T-helper 17 cell (primary cell): ENCODE results near the gene VSTM2L. TPM values are rescaled to one million over a fixed set of nuclear protein-coding genes. Genes with fewer than 3 reads are reported as not detected.

Source experiments
- ATAC-seq: fragments of 150-1000 bp; cut with Tn5 transposase; 2 replicates; pipeline ENCODE4 v1.10.0; 2021; ENCODE audit warnings: mild to moderate bottlenecking, moderate library complexity
- DNase-seq, 3 donors: peaks; one replicate each; pipeline versions ENCODE4 v3.0.0 to v3.0.0-alpha.2; 2020 to 2021
- H3K9me3 ChIP-seq: one replicate; pipeline ENCODE4 v1.7.0; 2013; ENCODE audit warnings: low read length, mild to moderate bottlenecking; ENCODE audit not compliant: control insufficient read depth, poor library complexity, severe bottlenecking
- H3K27ac Mint-ChIP-seq: one replicate; pipeline ENCODE4 v1.8.0; 2022; ENCODE audit warnings: mild to moderate bottlenecking, moderate library complexity, mixed read lengths
- H3K27me3 Mint-ChIP-seq: one replicate; pipeline ENCODE4 v1.8.0; 2022; ENCODE audit warnings: mixed read lengths
- H3K36me3 Mint-ChIP-seq: one replicate; pipeline ENCODE4 v1.8.0; 2022; ENCODE audit warnings: low read depth, mixed read lengths
- H3K4me1 Mint-ChIP-seq: one replicate; pipeline ENCODE4 v1.8.0; 2022; ENCODE audit warnings: mild to moderate bottlenecking, mixed read lengths
- H3K4me3 Mint-ChIP-seq: one replicate; pipeline ENCODE4 v1.8.0; 2022; ENCODE audit warnings: mild to moderate bottlenecking, moderate library complexity, mixed read lengths
- total RNA-seq, 4 donors: library from RNA in 2 of 4; stranded (reverse) in 2 of 4; gene quantifications; one replicate each; pipeline ENCODE4 v1.2.3 and lab custom pipeline; 2022 to 2026

The VSTM2L gene
- total RNA-seq, 2 donors from 2014 or later, result not detected

GRCh38 chr20:37968841-37969401 is 66.0 kb downstream of the VSTM2L start:
- DNase-seq (no peak), ATAC-seq (no peak)
- Mint-ChIP-seq H3K4me1 (no peaks in the 10 kb centered on the region), H3K4me3 (no peak overlapping the region), H3K27me3 (no peaks in the 10 kb centered on the region), H3K27ac (no peak overlapping the region), H3K36me3 (peaks cover under 1% of the 10 kb centered on the region)
- H3K9me3 ChIP-seq, result peaks cover 3% of the 10 kb centered on the region

DNA sequence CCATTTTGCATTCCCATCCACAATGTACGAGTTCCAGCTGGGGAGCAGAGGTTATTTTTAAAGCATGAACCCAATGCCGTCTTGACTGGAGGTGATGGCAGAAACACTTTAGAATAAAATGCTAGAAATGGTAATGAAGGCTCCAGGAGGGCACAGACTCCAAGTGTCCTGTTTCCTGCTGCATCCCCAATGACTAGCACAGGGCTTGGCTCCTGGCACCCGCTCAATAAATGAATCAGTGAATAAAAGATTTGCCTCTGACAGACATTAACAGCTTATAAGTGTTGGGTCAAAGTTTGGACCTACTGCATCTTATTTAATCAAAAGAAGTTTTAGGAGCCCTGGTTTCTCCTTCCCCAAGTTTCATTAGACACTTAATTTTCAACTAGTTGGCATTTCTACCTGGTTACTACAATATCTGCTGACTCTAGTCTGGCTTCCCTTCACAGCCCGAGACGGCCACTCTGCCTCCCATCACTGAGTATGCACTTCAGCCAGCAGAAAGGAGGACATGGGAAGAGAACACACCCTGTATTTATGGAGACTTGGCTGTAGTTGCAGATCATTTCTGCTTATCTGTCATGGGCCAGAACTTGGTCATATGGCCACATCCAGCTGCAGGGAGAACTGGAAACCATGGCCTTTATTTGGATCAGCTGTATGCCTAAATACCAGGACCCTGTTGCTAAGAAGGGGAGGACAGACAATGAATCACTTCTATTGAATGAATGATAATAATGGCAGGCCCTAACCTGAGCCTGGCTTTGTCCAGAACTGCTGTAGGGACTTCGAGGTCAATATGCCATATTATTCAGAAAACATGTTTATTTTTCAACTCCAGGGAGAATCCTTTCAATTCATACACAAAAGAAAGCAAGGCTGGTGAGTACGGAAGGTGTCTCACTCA is 67.3 kb downstream of the VSTM2L start:
- ATAC-seq (no peak), DNase-seq (no peak)
- no peaks in the 10 kb centered on the region for H3K36me3 Mint-ChIP-seq
- H3K27me3 Mint-ChIP-seq, result no peaks in the 10 kb centered on the region
- H3K4me3 Mint-ChIP-seq, result no peak overlapping the region
- H3K4me1 Mint-ChIP-seq, result no peaks in the 10 kb centered on the region
- peaks cover 3% of the 10 kb centered on the region for H3K9me3 ChIP-seq
- no peak overlapping the region for H3K27ac Mint-ChIP-seq

DNA sequence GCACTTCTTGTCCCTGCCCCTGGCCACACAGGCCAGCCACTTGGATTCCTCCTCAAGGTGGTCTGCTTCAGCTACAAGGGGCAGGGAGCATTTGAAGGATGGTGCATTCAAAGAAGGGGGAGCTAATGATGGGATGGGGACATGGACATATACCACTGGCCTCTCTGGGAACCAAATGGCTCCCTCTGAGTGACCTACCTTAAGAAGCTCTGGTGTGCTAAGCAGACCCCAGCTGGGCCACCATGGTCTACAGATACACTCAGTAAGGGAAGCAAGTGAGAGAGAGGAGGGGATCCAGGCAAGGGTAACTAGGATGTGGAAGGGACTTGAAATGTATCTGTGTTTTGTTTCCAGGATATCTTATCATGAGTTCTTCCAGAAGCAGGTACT is 67.9 kb downstream of the VSTM2L start:
- Mint-ChIP-seq H3K4me3 (no peak overlapping the region), H3K36me3 (no peaks in the 10 kb centered on the region), H3K27me3 (no peaks in the 10 kb centered on the region), H3K27ac (no peak overlapping the region), H3K4me1 (no peaks in the 10 kb centered on the region)
- ATAC-seq, result no peak
- H3K9me3 ChIP-seq, result peaks cover 3% of the 10 kb centered on the region
- DNase-seq, result no peak

DNA sequence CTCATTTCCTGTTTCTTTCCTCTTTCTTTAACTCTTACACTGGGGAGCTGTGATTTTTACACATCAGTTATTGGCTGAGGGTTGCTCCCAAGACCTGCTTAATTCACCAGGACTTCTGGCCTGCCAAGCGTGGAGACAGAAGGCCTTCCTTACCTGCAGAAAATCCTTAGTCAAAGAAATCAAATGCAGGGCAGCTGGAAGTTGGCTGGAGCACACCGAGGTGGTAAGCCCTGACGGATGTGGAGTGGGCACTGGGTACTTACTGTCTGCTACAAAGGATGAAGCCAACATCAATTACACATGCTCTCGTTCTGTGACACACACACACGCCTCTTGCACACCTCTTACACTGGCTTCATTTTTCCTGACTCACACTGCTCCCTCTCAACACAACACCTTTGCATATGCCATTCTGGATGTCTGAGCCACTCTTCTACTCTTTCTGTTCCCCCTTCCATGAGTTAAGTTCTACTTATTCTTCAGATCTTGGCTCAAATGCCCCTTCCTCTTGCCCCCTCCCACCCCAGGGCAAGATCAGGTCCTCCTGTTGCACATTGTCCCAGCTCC is 68.7 kb downstream of the VSTM2L start:
- ATAC-seq, result no peak
- peaks cover 3% of the 10 kb centered on the region for H3K9me3 ChIP-seq
- DNase-seq, result no peak
- Mint-ChIP-seq H3K4me1 (no peaks in the 10 kb centered on the region), H3K4me3 (no peak overlapping the region), H3K36me3 (no peaks in the 10 kb centered on the region), H3K27ac (no peak overlapping the region), H3K27me3 (no peaks in the 10 kb centered on the region)

- H3K4me1 Mint-ChIP-seq, result no peaks in the 10 kb centered on the region
- no peaks in the 10 kb centered on the region for H3K36me3 Mint-ChIP-seq
- ATAC-seq, result no peak
- H3K4me3 Mint-ChIP-seq, result no peak overlapping the region
- H3K27ac Mint-ChIP-seq, result no peak overlapping the region
- no peaks in the 10 kb centered on the region for H3K27me3 Mint-ChIP-seq
- DNase-seq, result no peak
- H3K9me3 ChIP-seq, result peaks cover 3% of the 10 kb centered on the region
Observed at GRCh38 chr20:37972256-37973058, 69.5 kb downstream of the VSTM2L start.

GRCh38 chr20:37973059-37973910 is 70.4 kb downstream of the VSTM2L start:
- Mint-ChIP-seq H3K4me3 (no peak overlapping the region), H3K4me1 (no peaks in the 10 kb centered on the region), H3K27me3 (no peaks in the 10 kb centered on the region), H3K36me3 (peaks cover 4% of the 10 kb centered on the region), H3K27ac (no peak overlapping the region)
- no peak for DNase-seq
- H3K9me3 ChIP-seq, result no peaks in the 10 kb centered on the region
- ATAC-seq, result no peak

DNA sequence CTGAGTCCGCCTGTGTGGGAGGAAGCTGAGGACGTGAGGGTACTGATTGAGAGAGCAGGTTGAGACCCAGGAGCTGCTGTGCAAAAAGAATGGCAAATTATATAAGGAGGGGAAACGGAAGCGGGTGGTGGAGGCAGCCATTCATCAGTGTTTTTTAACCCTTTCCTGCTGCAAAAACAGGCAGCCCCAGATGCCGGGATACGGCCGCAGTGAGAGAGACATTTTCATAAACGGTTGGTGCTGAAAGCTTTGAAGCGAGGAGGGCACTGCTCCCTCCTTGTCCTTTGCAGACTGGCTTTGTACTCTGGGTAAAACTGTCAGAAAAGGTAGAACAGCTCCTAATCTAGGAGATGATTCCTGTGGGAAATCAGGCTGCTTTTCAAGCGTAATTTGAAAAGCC is 74.0 kb downstream of the VSTM2L start:
- DNase-seq (no peak), ATAC-seq (no peak)
- H3K27me3 Mint-ChIP-seq, result no peaks in the 10 kb centered on the region
- no peaks in the 10 kb centered on the region for H3K9me3 ChIP-seq
- no peak overlapping the region for H3K27ac Mint-ChIP-seq
- H3K4me1 Mint-ChIP-seq, result no peaks in the 10 kb centered on the region
- H3K4me3 Mint-ChIP-seq, result no peak overlapping the region
- H3K36me3 Mint-ChIP-seq, result peaks cover 9% of the 10 kb centered on the region

DNA sequence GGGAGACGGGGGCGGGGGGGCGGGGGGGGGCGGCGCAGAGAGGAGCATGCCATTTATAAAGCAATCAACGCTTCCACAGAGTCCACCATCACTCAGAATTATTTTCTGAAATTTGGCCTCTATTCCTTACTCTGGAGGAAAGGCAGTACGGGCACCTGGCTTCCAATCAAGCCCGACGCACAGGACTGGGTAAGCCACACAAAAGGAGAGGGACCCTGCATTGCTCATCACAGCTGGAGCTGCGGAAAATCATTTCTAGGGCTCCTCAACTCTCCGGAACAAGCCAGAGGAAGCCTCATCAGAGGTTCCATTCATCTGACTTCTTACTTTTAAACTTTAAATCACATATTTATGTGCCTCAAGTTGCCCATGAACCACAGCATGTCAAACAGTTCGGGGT is 74.4 kb downstream of the VSTM2L start:
- Mint-ChIP-seq H3K27ac (no peak overlapping the region), H3K27me3 (no peaks in the 10 kb centered on the region), H3K36me3 (peaks cover 10% of the 10 kb centered on the region), H3K4me3 (no peak overlapping the region), H3K4me1 (no peaks in the 10 kb centered on the region)
- DNase-seq (no peak), ATAC-seq (no peak)
- H3K9me3 ChIP-seq, result no peaks in the 10 kb centered on the region

DNA sequence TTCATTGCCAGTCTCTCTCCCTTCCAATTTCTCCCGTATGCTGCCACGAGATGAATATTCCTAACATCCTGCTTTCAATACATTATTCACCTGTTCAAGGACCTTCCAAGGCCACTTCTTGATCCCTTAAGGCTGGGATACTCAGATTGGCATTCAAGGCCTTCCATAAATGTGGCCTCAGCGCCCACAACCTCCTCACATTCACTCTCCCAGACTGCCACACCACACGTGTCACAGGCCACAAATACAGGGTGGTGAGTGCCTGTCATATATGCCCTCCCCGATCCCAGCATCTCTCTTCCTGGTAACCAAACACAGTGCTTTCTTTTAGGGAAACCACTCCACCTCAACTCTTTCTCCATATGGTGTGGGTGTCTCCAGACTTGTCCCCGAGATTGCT is 74.9 kb downstream of the VSTM2L start:
- DNase-seq, result no peak
- Mint-ChIP-seq H3K4me1 (no peaks in the 10 kb centered on the region), H3K27ac (no peak overlapping the region), H3K27me3 (no peaks in the 10 kb centered on the region), H3K4me3 (peak overlapping the region; percentile 10), H3K36me3 (peaks cover 10% of the 10 kb centered on the region)
- ATAC-seq, result no peak
- H3K9me3 ChIP-seq, result no peaks in the 10 kb centered on the region

DNA sequence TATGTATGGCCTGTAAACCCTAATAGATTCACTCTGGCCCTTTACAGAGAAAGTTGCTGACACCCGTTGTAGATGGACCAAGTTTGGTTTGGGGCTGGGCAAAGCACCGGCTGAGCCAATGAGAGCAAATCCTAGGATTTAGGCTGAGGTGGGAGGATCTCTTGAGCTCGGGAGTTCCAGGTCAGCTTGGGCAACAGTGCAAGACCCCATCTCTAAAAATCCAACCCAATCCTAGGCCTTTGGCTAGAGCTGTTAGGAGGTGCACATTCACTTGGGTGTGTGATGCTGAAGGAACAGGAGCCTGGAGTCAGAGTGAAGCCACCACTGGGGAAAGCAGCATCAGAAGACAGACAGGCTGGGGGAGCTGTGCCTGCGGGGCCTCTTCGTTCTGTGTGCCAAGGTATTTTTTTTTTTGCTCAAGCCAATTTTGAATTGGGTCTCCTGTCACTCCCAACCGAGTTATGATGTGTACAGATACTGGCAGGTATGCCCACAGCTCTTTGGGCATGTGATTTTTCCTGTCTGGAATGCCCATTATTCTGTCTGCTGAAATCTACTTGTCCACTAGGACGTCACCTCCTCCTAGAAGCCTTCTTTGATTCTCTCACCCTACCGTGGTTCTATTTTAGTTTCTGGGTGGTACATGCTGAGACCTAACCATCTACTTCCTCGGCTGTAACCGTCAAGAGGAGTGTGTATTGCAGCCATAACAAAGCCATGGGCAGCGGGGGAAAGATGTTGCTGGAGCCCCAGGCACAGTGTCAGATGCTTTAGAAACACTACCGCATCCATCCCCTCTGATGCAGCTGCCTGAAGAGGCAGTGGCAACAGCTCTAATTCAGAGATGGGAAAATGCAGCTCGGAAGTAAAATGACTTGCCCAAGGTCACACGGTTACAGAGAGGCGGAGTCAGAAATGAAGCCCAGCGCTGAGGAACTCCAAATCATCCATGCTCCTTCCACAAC is 76.4 kb downstream of the VSTM2L start:
- Mint-ChIP-seq H3K4me1 (no peaks in the 10 kb centered on the region), H3K4me3 (no peak overlapping the region), H3K36me3 (peaks cover 10% of the 10 kb centered on the region), H3K27ac (no peak overlapping the region), H3K27me3 (no peaks in the 10 kb centered on the region)
- H3K9me3 ChIP-seq, result no peaks in the 10 kb centered on the region
- DNase-seq, result no peak
- no peak for ATAC-seq

- no peak overlapping the region for H3K4me3 Mint-ChIP-seq
- DNase-seq (no peak), ATAC-seq (no peak)
- H3K27me3 Mint-ChIP-seq, result no peaks in the 10 kb centered on the region
- no peak overlapping the region for H3K27ac Mint-ChIP-seq
- H3K36me3 Mint-ChIP-seq, result peaks cover 10% of the 10 kb centered on the region
- H3K4me1 Mint-ChIP-seq, result no peaks in the 10 kb centered on the region
- H3K9me3 ChIP-seq, result no peaks in the 10 kb centered on the region
Observed at GRCh38 chr20:37980383-37980782, 77.5 kb downstream of the VSTM2L start.

GRCh38 chr20:37980876-37981275 is 77.9 kb downstream of the VSTM2L start:
- H3K4me1 Mint-ChIP-seq, result no peaks in the 10 kb centered on the region
- no peaks in the 10 kb centered on the region for H3K27me3 Mint-ChIP-seq
- no peak overlapping the region for H3K27ac Mint-ChIP-seq
- ATAC-seq (no peak), DNase-seq (no peak)
- H3K36me3 Mint-ChIP-seq, result peaks cover 10% of the 10 kb centered on the region
- H3K9me3 ChIP-seq, result no peaks in the 10 kb centered on the region
- no peak overlapping the region for H3K4me3 Mint-ChIP-seq
